ENCODE measurements around the gene TMEM232.
"Not testable (repeated sequence)": the region's sequence is repeated elsewhere in the genome, so short reads cannot be mapped to it uniquely, and the experiment has no call there.

The TMEM232 gene

DNA sequence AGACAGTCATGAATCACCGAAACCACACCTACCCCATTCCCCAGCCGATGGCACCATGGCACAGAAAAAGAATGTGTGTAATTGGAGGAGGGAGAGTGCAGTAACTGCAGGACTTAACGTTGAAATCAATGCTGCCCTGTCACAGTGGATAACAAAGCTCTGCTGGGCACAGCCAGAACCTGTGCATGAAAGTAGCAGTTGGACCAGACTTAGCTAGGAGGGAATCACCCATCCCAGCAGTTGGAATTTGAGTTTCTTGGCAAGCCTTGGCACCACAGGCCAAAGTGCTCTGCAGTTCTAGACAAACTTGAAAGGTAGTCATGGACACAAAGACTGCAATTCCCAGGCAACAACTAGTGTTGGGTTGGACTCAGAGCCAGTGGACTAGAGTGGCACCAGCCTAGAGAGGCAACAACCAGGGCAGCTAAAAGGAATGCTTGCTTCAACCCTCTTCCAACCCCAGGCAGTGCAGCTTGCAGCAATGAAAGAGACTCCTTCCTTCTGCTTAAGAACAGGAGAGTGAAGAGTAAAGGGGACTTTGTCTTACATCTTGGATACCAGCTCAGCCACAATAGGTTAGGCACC, 19.1 kb downstream of the TMEM232 start:
- no peak for DNase-seq (ENCODE audit: low read depth in 2 of 2)

DNA sequence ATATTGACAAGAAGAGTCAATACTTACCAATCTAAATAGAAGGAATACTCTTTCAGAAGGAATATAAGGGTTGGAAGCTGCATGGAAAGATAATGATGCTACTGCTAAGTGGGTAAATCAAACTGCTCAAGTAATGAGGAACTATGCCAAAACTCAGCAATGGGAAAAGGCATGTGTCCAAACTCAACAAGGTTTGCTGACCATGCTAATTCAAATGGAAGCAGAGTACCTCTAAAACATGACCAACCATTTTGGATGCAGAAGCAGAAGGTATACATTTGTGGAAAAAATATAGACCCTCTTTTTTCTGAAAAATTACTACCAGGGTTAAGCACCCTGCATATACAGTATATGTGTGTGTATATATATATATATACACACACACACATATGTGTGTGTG, 21.1 kb downstream of the TMEM232 start:
- DNase-seq (ENCODE audit: low read depth in 2 of 2), result no peak

DNA sequence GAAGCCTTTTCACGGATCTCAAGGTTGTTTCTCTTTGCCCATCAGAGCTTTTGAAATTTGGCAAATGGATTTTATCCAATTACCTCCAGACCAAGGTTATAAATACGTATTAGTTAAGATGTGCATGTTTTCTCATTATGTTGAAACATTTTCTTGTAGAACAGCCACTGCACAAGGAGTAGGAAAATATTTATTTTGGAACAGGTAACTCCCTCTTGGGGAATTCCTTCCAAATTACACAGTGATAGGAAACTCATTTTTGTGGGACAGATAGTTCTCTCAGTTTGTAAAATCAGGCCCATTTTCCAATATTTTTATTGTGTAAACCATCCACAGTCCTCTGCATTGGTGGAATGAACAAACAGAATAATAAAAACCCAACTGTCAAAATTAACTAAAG, 23.0 kb downstream of the TMEM232 start:
- no peak for DNase-seq (ENCODE audit: low read depth in 2 of 2)

DNA sequence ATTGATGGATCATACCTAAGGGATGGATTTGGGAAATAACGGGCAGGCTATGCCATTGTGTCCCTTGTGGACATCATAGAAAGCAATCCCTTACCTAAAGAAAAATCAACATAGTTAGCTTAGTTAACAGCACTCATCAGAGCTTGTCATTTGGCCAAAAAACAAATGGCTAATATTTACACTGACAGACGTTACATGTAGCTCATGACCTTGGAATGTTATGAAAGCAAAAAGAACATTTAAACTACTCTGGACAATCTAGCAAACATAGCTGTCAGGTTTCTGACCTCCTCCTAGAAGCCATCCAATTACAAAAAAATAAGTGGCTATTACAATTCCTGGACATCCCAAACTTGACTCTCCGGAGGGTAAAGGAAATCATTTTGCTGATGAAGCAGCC, 23.8 kb downstream of the TMEM232 start:
- DNase-seq (ENCODE audit: low read depth in 2 of 2), result no peak

DNA sequence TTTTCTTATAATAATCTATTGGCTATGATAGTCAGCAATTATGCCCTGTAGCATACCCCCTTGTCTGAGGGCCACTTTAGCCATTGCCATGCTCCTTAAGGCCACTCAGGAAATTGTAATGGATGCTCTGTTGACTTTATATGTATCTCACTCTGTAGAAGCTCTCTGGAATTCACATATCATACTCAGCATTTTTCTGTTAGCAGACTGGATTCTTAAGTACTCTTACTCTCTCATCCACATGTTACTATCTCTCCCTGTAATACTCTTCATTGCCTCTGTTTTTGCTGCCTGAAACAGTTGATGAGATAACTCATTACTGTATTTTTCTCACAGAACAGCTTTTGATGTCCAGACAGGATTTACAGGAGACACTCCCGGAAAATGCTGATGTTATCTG, 24.2 kb downstream of the TMEM232 start:
- DNase-seq (ENCODE audit: low read depth in 2 of 2), result no peak

DNA sequence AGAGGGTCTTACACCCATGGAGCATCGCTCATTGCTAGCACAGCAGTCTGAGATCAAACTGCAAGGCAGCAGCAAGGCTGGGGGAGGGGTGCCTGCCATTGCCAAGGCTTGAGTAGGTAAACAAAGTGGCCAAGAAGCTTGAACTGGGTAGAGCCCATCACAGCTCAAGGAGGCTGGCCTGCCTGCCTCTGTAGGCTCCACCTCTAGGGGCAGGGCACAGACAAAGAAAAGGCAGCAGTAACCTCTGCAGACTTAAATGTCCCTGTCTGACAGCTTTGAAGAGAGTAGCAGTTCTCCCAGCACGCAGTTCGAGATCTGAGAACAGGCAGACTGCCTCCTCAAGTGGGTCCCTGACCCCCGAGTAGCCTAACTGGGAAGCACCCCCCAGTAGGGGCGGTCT, 33.8 kb downstream of the TMEM232 start:
- not testable (repeated sequence) for DNase-seq (ENCODE audit: low read depth in 2 of 2)

DNA sequence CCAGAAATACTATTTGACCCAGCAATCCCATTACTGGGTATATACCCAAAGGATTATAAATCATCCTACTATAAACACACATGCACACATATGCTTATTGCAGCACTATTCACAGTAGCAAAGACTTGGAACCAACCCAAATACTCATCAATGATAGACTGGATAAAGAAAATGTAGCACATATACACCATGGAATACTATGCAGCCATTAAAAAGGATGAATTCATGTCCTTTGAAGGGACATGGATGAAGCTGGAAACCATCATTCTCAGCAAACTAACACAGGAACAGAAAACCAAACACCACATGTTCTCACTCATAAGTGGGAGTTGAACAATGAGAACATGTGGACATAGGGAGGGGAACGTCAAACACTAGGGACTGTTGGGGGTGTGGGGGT, 35.9 kb downstream of the TMEM232 start:
- not testable (repeated sequence) for DNase-seq (ENCODE audit: low read depth in 2 of 2)

DNA sequence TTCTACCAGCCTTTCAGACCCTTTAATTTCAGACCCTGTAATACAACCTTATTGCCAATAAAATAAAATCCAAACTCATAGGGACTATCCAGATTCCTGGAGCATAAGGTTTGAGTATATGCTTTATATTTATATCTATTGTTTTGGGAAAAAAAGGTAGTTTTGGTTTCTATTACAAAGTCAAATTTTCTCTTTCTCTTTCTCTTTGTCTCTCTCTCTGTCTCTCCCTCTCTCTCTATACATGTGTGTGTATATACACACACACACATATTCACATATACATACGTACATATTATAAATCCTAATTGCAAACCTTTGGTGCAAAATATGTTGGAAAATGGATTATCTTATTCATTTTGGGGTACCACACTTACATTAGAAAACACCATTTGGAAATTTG, 39.0 kb downstream of the TMEM232 start:
- DNase-seq (ENCODE audit: low read depth in 2 of 2), result no peak

DNA sequence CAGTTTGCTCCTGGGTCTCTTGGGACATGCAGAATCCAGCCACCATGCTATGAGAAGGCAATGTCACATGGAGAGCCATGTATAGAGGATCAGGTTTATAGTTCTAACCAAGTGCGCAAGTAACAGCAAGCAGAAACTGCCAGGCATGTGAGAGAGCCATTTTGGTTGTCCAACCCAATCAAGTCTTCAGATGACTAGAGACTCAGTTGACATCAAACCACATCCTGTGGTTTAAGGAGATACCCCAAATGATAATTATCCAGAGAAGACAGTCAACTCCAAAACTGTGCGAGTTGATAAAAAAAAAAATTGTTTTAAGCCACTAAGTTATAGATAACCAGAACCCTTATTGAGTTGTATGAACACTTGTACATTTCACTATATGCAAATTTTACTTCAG, 40.2 kb downstream of the TMEM232 start:
- no peak for DNase-seq (ENCODE audit: low read depth in 2 of 2)

DNA sequence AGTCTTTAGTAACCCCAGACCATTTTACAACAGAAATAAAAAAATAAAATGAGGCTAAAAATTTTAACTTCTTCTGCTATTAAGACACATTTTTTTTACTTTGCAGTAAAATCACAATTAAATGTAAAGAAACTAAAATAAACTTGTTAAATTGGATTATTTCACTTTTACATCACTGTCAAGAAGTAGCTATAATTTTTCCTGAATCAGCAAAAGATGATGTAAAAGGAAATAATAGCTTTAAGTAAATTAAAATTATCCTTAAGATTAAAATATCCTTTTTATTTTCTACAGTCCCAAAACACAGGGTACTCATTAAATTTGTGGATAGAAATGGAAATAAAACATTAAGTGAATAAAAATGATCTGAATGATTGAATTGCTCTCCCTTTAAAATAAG, 44.5 kb downstream of the TMEM232 start:
- no peak for DNase-seq (ENCODE audit: low read depth in 2 of 2)

DNA sequence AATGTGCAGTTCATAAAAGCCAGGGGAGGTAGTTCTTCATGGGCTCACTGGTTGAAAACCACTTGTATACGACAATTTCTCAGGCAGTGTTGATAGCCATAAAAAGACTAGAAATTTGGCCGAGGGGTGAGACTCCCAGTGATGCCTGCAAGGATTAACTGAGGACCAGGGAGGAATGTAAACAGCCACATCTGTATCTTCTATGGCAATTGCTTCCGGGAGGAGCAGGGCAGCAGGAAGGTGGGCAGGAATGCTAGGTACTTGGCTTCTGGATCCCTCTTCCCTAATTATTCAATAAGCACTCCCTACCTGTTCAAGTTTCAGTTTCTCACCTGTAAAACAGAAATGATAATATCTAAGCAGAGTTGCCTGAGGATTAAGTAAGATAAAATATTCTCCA, 45.4 kb downstream of the TMEM232 start:
- no peak for DNase-seq (ENCODE audit: low read depth in 2 of 2)

DNA sequence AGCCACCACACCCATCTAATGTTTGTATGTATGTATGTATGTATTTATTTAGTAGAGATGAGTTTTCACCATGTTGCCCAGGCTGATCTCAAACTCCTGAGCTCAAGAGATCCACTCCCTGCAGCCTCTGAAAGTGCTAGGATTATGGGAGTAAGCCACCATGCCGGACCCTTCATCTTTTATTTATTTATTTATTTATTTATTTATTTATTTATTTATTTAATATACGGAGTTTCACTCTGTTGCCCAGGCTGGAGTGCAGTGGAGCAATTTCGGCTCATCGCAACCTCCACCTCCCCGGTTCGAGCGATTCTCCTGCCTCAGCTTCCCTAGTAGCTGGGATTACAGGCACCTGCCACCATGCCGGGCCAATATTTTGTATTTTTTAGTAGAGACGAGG, 49.9 kb downstream of the TMEM232 start:
- DNase-seq (ENCODE audit: low read depth in 2 of 2), result not testable (repeated sequence)

DNA sequence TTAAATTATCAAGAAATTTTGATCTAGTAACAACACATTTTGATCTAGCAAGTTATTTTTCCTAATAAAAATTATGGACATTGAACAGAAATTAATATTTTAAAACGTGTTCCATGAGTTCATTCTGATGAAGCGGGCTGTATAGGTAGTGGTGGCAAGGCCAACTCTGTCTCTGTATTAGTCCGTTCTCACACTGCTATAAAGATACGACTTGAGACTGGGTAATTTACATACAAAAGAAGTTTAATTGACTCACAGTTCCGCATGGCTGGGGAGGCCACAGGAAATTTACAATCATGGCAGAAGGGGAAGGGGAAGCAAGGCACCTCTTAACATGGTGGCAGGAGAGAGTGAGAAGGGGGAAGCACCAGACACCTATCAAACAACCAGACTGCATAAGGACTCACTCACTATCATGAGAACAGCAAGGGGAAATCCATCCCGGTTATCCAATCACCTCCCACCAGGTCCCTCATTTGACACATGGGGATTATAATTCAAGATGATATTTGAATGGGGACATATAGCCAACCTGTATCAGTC, 61.2 kb downstream of the TMEM232 start:
- no peak for DNase-seq (ENCODE audit: low read depth in 2 of 2)

DNA sequence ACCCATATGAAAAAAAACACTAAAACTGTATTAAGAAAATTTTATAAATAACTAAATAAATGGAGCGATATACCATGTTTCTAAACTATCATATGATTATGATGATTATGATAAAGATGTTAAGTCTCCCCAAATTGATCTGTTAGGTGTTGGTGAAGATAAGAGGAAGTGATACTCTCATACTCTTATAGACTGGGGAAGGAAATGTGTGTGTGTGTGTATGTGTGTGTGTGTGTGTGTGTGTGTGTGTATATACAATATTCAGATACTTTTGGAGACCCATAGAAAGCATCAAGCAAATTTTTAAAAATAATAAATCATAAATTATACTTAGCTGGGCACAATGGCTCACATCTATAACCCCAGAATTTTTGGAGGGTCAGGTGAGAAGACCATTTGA, 62.9 kb downstream of the TMEM232 start:
- DNase-seq (ENCODE audit: low read depth in 2 of 2), result no peak

DNA sequence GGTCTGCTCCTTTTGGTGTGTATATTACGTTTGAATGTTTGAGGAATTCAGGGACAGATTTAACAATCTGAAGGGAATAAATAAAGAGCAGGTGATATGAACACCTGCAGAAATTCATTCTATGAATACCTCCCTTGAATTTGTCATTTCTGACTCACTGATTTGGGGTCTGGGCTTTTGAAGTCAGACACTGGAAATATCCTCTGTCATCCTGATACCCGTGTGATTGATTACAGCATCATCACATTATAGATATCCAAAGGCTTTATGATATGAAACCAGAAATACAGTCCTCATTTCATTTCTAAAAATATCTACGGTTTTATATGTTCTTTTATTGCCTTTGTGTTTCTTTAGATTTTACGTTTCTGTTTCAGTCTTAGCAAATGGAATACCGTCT, 68.5 kb downstream of the TMEM232 start:
- no peak for DNase-seq (ENCODE audit: low read depth in 2 of 2)

DNA sequence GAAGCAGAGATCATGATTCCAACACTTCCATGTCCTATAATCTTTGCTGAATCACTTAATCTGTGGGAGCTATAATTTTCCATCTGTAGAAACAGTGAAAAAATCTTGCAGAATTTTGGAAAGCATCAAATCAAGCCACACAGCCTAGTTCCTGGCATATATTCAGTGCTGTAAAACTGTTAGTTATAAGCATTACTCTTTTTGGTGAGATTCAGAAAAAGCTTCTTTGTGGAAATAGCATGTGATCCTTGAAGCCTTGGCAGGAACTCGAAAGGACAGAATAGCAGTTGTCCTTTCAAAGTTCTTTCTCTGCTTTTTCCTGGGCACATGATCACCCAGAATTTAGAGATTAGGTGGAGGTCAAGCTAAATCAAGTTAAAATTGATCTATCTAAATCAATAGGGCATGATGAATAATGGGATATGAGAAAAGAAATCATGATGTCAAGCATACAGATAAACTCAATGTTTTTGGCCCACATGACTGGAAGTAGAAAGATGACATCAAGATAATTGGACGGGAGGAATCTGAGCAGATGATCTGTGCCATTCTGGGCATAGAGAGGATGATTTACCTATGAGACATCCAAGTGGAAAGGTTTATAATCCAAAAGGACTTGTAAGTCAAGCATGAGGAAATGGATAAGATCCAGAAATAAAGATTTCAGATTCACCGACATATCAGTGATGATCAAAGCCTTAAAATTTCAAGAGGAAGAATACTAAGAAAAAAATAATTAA, 73.1 kb downstream of the TMEM232 start:
- DNase-seq (ENCODE audit: low read depth in 2 of 2), result no peak

DNA sequence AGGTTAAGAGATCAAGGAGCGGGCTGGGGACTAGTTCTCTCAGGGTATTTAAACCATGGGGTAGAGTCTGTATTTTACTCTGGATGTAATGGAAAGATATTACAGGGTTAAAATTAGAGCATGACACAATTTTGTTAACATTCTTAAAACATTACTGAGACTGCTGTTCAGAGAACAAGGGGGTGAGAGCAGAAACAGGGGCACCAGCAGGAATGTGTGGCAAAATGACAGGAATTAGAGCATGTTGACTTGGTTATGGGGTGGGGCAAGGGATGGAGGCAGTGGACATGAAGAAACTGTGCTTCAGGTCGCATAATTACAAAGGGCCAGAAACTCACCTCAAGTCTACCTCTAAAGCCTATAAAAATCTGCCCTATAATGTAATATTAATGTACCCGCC, 75.0 kb downstream of the TMEM232 start:
- no peak for DNase-seq (ENCODE audit: low read depth in 2 of 2)

DNA sequence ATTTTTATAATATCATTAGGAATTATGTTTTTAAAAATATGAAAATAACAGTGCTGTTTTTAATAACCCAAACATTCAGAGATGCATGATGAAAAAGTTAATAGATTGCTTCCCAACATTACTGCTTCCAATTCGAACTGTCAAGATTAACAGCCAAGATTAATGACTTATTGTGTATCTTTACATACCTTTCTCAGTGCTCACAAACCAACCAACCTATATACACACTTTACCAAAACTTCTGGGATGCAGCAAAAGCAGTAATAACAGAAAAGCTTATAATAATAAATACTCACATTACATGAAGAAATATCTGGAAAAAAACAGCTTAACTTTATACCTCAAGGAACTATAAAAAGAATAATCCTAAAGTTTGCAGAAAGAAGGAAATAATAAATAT, 82.1 kb downstream of the TMEM232 start:
- no peak for DNase-seq (ENCODE audit: low read depth in 2 of 2)

DNA sequence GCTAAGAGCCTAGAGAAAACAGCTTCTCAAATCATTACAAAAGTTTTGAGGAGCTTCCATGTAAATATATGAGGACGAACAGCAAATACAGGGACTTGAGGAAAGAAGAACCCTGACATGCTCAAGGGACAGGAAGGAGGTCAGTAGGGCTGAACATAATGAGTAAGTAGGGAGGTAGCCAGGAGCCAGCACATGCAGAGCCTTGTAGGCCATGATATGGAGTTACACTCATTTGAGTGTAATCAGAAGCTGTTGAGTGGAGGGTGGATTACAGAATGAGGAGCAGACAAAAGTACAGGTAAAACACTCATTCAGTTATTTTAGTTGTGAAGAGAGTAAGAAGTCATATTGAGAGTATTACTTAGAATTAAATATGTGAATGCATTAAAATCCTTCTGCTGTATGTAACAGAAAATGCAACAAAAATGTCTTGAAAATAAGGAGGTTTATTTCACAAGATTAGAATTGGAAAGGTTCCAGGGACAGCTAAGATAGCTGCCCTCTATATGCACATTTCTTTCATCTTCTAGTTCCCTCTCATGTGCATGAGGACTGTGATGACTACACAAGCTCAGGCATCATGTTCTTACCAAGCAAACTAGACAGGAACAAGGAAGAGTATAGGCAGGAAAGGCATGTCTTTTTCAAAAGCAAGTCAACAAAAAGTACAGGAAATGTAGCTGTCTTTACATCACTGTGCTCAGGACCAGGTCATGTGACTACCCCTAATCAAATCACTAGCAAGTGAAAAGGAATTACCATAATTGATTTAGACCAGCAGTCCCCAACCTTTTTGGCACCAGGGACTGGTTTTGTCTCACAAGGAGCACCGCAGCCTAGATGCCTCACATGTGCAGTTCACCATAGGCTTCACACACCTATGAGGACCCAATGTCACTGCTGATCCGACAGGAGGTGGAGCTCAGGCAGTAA, 87.2 kb downstream of the TMEM232 start:
- no peak for DNase-seq (ENCODE audit: low read depth in 2 of 2)

DNA sequence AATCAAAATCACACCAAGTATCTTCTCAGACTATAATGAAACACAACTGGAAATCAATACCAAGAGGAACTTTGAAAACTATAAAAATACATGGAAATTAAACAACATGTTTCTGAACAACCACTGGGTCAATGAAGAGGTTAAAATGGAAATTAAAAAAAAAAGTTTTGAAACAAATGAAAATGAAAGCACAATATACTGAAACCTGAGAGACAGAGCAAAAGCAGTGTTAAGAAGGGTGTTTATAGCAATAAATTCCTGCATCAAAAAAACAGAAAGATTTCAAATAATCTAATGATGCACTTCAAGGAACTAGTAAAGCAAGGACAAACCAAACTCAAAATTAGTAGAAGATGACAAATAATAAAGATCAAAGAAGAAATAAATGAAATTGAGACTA, 92.0 kb downstream of the TMEM232 start:
- DNase-seq (ENCODE audit: low read depth in 2 of 2), result no peak

DNA sequence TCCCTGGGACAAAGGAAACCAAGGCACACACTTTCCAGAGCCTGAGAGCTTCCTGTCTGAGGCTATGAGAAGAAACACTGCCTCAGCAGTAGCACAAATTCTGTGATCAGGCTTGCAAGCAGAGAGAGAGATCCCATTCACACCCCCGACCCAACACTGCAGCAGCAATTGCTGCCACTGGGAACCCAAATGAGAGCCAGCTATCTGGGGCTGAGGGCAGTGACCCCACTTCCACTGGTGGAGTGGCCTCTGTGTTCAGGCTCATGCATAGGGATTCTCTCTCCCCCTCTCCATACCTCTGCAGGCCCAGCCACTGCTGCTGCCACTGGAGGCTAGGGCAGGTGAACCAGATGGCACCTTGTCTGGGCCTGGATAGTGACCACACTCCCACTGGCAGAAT, 95.2 kb downstream of the TMEM232 start:
- DNase-seq (ENCODE audit: low read depth in 2 of 2), result no peak

DNA sequence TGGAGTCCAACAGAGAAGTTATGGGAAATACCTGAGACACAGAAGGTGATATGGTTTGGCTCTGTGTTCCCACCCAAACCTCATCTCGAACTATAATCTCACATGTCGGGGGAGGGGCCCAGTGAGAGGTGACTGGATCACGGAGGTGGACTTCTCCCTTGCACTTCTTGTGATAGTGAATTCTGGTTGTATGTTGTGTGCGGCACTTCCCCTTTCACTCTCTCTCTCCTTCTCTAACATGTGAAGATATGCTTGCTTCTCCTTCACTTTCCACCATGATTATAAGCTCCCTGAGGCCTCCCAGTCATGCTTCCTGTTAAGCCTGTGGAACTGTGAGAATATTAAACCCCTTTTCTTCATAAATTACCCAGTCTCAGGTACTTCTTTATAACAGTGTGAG, 96.1 kb downstream of the TMEM232 start:
- DNase-seq (ENCODE audit: low read depth in 2 of 2), result no peak

Data from stimulated activated CD4-positive, alpha-beta T cell treated with anti-CD3 and anti-CD28 coated beads, Interleukin-1b, Interleukin-23, amount 100 ng/mL, for 1 hour (primary cell).